ENCODE results near the gene PRKACB.

DNA sequence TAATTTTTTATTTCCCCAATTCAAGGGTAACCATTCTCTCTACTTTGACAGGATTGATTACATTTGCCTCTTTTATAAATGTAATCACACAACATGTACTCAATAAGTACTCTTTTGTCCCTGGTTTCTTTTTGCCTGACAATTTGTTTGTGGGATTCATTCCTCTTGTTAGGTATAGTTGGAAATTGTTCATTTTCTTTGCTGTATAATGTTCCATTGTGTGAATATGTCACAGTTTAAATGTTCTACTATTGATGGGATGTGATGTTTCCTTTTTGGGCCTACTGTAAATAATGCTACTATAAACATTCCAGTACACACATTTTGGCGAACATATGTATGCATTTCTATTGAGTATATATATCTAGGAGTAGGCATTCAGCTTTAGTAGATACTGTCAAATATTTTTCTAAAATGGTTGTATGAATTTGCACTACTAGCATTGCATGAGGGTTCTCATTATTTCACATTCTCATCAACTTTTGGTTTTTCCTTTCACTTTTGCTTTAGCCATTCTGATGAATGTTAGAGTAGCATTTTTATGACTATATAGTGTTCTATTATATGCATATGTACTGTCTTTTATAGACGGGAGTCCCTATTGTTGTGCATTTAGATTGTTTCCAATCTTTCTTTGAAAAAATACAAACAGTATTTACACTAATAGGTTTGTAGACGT is 35.0 kb upstream of the PRKACB start:
- no peak for TF ChIP-seq CTCF (IDR thresholded peaks at IDR 0.05)
- TF ChIP-seq POLR2A (IDR thresholded peaks at IDR 0.05): no peak
- TF ChIP-seq POLR2AphosphoS5 (IDR thresholded peaks at IDR 0.05): no peak

All from gastroesophageal sphincter (tissue), 3 donors.